Body of pancreas (tissue), 4 donors: ENCODE data around the gene CREB5. TPM values are rescaled to one million over a fixed set of nuclear protein-coding genes. Genes with fewer than 3 reads are reported as not detected.

Experiments used
- ATAC-seq: fragments of 150-250 bp; one replicate; pipeline ENCODE4 v1.9.1; 2016
- DNase-seq, 4 donors: peaks; one replicate each; pipeline ENCODE4 v3.0.0-alpha.2; 2019
- H3K27ac ChIP-seq, 4 donors: fragments of 200-600 bp; sonication (generic); 1 replicate in 3 of 4; 2 replicates in 1 of 4; pipeline versions ENCODE4 v1.5.1 to v1.6.1; 2016 to 2019; ENCODE audit warnings: mild to moderate bottlenecking in 1 of 4, mixed read lengths in 1 of 4, moderate library complexity in 1 of 4
- H3K27me3 ChIP-seq, 2 donors: fragments of 200-600 bp; sonication (generic); one replicate each; pipeline ENCODE4 v1.6.0; 2016; ENCODE audit warnings: mild to moderate bottlenecking in 1 of 2
- H3K36me3 ChIP-seq, 2 donors: fragments of 200-600 bp; sonication (generic); replicated peaks in 1 of 2; 2 replicates each; pipeline ENCODE4 v1.5.1; 2016; ENCODE audit warnings: low read depth in 2 of 2; ENCODE audit not compliant: insufficient read depth in 1 of 2
- H3K4me1 ChIP-seq: fragments of 200-600 bp; sonication (generic); one replicate; pipeline ENCODE4 v1.6.0; 2016
- H3K4me3 ChIP-seq, 2 donors: fragments of 200-600 bp; sonication (generic); 1 replicate in 1 of 2; 2 replicates in 1 of 2; pipeline ENCODE4 v1.5.1; 2016 to 2019
- H3K9me3 ChIP-seq, 3 donors: fragments of 200-600 bp; sonication (generic); 1 replicate in 2 of 3; 2 replicates in 1 of 3; pipeline ENCODE4 v1.5.1; 2016
- POLR2A ChIP-seq, 3 donors: fragments of 450-650 bp; IDR thresholded peaks; one replicate each; pipeline ENCODE4 v1.6.1; 2016; ENCODE audit warnings: antibody characterized with exemption in 3 of 3, mild to moderate bottlenecking in 2 of 3
- WGBS, 2 donors: methylation state at CpG; one replicate each; pipeline ENCODE4 v1.1.5; 2017; 5-methylcytosine and 5-hydroxymethylcytosine counted together
- intact Hi-C: fragments of 100-400 bp; cut with DNase I; formaldehyde crosslinking; loops from one replicate; pipeline ENCODE4 v1.15.1; 2023
- total RNA-seq, 2 donors: library from RNA; depleted of rRNA; stranded (reverse); fragments of >200 nt; gene quantifications; one replicate each; pipeline ENCODE4 v1.1.0, GENCODE V29; 2016
- TF ChIP-seq, protein P1 (sequence below), 7 experiments: fragments of 450-650 bp in 4 of 7; fragments of 200-600 bp in 3 of 7; sonication (generic) in 3 of 7; IDR thresholded peaks; one replicate each; pipeline ENCODE4 v1.5.1; 2016 to 2019; ENCODE audit warnings: antibody characterized with exemption in 7 of 7

The CREB5 gene
- total RNA-seq, 2 donors from 2014 or later = 10.4 to 25.7 TPM

DNA sequence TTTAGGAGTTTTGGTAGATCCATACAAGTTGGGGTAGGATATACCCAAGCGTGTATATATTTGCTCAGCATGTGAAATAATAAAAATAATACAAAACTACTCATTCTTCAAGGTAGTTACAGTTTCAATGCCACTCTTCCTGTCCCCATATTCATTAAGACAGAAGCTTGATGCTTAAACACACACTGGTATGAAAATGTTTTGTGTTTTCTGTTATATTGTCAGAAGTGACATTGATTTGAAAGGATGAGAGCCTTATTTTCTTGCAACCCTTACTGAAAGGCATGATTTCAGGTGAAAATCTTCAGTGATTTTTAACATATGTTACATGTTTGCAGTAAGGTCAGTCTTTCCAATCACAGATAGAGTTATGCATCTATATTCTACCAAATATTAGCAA is 312.2 kb downstream of the CREB5 start:
- Histone ChIP-seq H3K4me3 (no peak overlapping the region), H3K36me3 (no peaks in the 10 kb centered on the region), H3K27ac (no peak overlapping the region), H3K9me3 (no peaks in the 10 kb centered on the region), H3K4me1 (no peaks in the 10 kb centered on the region), H3K27me3 (no peaks in the 10 kb centered on the region)
- no peak for DNase-seq
- intact Hi-C loops = no loop called here
- 61 to 72% methylated on average over 1 of the region's 1 CpG for WGBS, 2 donors
- ATAC-seq = no peak
- no peak for TF ChIP-seq POLR2A (IDR thresholded peaks at IDR 0.05)
- TF ChIP-seq, protein P1, sequence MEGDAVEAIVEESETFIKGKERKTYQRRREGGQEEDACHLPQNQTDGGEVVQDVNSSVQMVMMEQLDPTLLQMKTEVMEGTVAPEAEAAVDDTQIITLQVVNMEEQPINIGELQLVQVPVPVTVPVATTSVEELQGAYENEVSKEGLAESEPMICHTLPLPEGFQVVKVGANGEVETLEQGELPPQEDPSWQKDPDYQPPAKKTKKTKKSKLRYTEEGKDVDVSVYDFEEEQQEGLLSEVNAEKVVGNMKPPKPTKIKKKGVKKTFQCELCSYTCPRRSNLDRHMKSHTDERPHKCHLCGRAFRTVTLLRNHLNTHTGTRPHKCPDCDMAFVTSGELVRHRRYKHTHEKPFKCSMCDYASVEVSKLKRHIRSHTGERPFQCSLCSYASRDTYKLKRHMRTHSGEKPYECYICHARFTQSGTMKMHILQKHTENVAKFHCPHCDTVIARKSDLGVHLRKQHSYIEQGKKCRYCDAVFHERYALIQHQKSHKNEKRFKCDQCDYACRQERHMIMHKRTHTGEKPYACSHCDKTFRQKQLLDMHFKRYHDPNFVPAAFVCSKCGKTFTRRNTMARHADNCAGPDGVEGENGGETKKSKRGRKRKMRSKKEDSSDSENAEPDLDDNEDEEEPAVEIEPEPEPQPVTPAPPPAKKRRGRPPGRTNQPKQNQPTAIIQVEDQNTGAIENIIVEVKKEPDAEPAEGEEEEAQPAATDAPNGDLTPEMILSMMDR (IDR thresholded peaks at IDR 0.05) = no peak

DNA sequence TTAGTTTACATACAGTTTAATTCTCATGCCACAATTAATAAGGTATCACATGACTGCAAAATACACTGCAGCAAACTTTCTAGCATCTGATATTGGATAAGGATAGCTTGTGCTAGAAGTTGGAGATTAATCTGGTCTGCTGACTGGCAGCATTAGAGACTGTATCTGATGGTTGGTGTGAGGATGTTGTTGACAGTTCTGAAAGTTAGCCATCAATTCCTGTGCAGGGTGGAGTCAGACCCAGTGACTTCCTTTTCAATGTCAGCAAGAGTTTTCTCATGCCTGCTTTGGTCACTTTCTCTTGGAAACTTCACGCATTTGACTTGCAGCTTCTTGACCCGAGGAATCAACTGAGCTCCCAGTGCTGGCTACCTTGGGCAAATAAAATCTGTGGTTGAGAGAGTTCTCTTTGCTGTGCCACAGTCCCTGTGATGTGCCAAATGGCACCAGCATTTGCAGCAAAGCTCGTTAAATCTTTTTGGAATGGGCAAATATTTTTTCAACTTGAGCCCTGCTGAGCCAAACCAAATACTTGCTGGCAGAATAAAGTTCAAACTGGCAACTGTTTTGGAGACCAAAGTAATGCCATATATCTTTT is 312.8 kb downstream of the CREB5 start:
- 25 to 31% methylated on average over 3 of the region's 3 CpGs for WGBS, 2 donors
- Histone ChIP-seq H3K4me1 (no peaks in the 10 kb centered on the region), H3K9me3 (no peaks in the 10 kb centered on the region), H3K36me3 (no peaks in the 10 kb centered on the region), H3K27ac (no peak overlapping the region), H3K27me3 (no peaks in the 10 kb centered on the region), H3K4me3 (no peak overlapping the region)
- DNase-seq = no peak
- intact Hi-C loops = no loop called here
- no peak for ATAC-seq
- TF ChIP-seq POLR2A (IDR thresholded peaks at IDR 0.05) = no peak
- TF ChIP-seq, protein P1 (IDR thresholded peaks at IDR 0.05) = no peak

DNA sequence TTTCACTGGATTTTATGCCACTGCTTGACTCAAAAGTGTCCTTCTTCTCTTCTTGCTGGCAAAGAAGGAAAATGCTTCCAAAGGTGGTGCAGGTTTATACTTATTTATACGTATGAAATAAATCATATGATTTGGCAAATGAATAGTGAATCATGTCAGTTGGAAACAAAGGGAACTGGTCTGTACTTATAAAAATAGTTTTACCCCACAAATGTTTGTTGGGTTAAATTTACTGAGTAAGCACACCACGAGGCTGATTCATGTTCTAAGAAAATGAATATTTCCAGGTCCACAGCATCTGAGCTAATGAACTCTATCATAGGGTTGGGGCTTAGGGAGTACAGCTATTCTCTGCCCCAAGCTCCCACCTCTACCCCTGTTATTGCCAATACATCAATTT is 313.6 kb downstream of the CREB5 start:
- Histone ChIP-seq H3K4me1 (no peaks in the 10 kb centered on the region), H3K27ac (no peak overlapping the region), H3K9me3 (no peaks in the 10 kb centered on the region), H3K4me3 (no peak overlapping the region), H3K27me3 (no peaks in the 10 kb centered on the region), H3K36me3 (no peaks in the 10 kb centered on the region)
- ATAC-seq (no peak), DNase-seq (no peak)
- TF ChIP-seq, protein P1 (IDR thresholded peaks at IDR 0.05) = no peak
- TF ChIP-seq POLR2A (IDR thresholded peaks at IDR 0.05) = no peak
- 46 to 50% methylated on average over 2 of the region's 2 CpGs for WGBS, 2 donors
- intact Hi-C loops = no loop called here

DNA sequence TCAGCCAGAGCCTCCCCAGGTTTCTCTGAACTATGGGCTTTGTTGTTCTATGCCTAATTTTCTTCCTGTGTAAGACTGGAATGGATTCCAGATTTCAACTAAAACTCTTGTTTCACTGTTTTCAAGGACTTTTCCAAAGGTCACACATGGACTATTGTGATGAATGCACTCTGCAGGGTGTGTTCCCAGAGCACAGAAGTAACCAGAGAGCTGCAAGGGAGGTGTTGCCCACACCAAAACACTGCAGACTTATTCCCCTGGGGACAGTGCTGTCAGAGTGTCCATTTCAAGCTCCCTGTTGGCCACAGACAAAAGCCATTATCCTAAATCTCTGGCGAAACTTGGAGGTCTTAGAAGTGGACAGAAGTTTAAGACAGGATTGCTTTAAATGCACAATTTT is 314.2 kb downstream of the CREB5 start:
- 44 to 55% methylated on average over 1 of the region's 1 CpG for WGBS, 2 donors
- Histone ChIP-seq H3K4me1 (no peaks in the 10 kb centered on the region), H3K27ac (no peak overlapping the region), H3K4me3 (no peak overlapping the region), H3K27me3 (no peaks in the 10 kb centered on the region), H3K9me3 (no peaks in the 10 kb centered on the region), H3K36me3 (no peaks in the 10 kb centered on the region)
- DNase-seq = no peak
- no peak for TF ChIP-seq POLR2A (IDR thresholded peaks at IDR 0.05)
- TF ChIP-seq, protein P1 (IDR thresholded peaks at IDR 0.05) = no peak
- no peak for ATAC-seq
- intact Hi-C loops = no loop called here

DNA sequence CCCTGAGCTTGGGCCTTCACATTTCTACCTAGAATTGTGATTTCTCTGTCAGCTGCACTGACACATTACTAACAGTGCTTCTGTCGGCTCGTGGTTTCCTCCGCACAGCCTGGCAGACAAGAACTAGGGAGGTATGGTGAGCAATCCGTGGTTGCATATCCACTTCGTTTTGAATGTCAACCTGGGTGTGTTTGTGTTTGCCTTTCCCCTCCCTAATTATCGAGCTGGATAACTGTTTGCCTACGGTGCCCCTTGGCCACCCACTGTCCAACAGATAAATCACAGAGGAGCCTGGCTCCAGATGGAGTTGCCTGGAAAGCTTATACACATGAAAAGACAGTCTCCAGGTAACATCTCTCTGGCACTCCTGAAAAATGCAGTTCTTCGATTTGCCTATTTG is 317.0 kb downstream of the CREB5 start:
- H3K27me3 ChIP-seq = no peaks in the 10 kb centered on the region
- no peaks in the 10 kb centered on the region for H3K4me1 ChIP-seq
- DNase-seq (peak in 2 of 4 donors; percentile 13 to 21), ATAC-seq (no peak)
- TF ChIP-seq, protein P1 (IDR thresholded peaks at IDR 0.05) = no peak
- no peak for TF ChIP-seq POLR2A (IDR thresholded peaks at IDR 0.05)
- H3K9me3 ChIP-seq = no peaks in the 10 kb centered on the region
- no peak overlapping the region for H3K4me3 ChIP-seq
- no peaks in the 10 kb centered on the region for H3K36me3 ChIP-seq
- H3K27ac ChIP-seq = no peak overlapping the region
- intact Hi-C loops = no loop called here
- WGBS, 2 donors = 40 to 45% methylated on average over 8 of the region's 8 CpGs
